ENCODE data around the gene DCAF11.

DCAF11 gene

DNA sequence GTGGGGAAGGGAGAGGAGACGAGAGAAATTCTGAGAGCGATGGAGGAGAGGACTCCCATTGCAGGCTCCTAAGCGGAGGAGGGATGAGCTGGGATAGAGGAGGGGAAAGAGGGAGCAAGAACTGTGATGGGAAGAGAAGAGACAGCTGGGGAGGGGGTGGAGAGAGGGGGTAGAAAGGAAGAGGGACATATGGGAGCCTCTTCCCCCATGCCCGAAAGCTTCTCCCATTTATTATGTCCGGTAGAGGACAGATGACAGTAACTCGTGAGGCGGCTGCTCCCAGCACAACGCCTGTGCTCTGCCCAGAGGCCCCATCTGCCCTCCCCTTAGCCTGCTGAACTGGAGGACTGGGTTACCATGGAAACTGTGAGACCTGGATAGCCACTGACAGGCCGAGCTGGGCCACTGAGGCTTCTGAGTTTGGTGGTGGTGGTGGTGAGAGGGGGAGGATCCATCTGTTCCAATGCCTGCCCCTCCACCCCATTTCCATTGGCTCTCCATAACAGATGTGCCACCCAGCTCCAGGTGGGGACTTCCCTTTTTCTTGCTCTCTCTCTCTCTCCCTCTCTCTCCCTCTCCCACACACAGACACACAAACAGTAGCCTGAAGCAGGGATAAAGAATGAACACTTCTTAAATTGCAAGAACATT is 35.0 kb upstream of the DCAF11 start:
- DNase-seq (ENCODE audit: low spot score) = peak; percentile 81

DNA sequence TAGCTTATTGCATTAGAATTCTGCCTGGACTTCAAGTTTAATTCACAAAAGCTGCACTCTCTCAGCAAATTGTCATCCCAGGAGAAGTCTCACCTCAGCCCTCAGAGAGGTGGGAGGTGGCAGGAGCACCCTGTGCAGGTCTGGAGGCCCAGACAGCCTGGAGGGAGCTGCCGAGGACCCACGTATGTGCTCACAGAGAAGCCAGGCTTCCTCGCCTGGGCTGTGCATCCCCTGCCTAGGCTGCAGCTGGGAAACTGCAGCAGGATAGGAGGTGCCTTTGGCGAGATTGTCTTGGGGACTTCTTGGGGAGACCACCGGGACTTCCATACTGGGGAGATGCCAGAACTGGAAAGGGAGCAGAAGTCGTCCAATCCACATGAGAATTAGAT is 34.4 kb upstream of the DCAF11 start:
- no peak for DNase-seq (ENCODE audit: low spot score)

GRCh38 chr14:24080888-24081738 is 33.5 kb upstream of the DCAF11 start:
- peak; percentile 72 for DNase-seq (ENCODE audit: low spot score)

DNA sequence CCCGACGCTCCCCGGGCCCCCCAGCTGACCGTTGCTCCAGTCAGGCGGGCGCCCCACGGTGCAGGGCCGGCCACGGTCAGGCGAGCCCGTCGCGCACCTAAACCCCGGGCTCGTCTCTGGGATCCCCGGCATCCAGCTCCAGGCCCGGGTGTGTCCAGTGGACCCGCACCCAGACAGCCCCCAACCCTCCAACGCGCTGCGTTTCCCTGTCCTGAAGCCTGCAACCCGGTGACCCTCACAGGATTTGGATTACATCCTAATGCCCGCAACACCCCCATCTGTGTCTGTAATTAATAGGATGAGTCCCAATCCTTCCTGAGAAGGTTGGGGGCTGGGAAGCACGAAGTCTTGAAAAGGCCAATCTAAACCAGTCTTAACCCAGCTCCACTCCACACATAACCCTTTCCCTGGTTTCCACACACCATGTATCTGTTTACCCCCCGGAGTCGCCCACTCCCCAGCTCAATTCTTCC is 32.8 kb upstream of the DCAF11 start:
- DNase-seq (ENCODE audit: low spot score) = no peak

DNA sequence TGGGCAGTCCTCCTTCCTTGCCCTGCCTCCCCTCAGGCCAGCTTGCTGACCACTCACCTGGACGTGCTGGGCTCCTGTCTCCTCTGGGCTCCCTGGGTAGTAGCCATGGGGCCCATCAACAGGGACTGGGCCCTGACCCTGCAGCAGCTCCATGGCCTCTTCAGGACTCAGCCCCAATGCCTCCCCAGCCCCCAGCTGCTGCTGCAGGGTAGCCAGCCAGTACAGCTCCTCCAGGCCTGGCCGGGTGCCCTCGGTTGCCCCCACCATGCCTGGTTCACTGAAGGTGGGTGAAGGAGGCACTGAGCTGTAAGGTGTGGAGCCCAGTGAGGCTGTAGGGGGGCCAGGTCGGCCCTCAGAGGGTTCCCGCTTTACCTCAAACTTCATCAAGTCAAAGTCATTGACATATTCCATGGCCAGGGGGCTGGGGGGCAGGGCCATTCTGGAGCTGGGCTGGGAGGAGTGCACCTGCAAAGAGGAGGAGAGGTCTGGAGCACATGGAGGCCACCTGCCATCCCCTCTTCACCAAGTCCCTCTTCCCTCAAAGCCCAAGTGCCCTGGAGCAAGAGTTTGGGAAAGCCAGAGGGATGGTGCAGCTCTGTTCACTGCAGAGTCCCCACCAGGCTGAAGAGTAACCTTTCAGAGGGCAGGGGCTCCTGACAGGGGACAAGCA is 32.0 kb upstream of the DCAF11 start:
- DNase-seq (ENCODE audit: low spot score) = no peak

- no peak for DNase-seq (ENCODE audit: low spot score)
Measured at GRCh38 chr14:24083462-24083861, 31.1 kb upstream of the DCAF11 start.

DNA sequence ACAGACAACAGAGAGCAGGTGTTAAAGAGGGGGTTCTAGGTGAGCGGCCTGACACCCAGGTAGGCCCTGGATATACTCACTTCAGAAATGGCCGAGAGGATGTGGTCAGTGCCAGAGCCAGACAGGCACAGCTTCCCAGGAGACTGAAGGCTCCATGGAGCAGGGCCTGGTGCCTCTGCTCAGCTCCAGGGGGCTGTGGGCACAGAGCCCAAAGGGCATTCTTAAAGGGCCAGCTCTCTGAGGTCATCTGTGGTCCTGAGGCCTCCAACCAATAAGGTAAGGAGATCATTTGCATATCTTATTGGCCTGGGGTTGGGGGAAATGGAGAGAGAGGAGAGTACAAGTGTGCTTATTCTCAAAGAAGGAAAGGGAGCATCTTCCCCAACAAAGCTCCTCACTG is 30.1 kb upstream of the DCAF11 start:
- DNase-seq (ENCODE audit: low spot score) = no peak

DNA sequence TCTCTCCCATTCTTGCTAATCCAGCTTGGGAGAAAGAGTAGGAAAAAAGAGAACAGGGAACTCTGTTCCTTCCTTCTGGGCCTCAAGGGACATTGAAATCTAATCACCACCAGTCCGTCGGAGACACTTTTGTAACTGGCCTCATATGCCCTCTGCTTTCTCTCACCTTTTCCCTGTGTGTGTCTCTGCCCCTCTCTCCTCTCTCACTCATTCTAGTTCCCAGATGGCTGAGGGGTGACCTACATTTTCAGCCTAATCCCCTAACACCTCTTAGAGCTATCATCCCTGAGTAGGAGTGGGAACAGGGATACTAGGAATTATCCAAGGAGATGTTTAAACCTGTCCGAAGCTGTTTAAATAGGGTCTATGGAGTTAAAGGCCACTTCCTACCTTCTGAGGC is 29.4 kb upstream of the DCAF11 start:
- no peak for DNase-seq (ENCODE audit: low spot score)

GRCh38 chr14:24086193-24086955 is 28.2 kb upstream of the DCAF11 start:
- DNase-seq (ENCODE audit: low spot score) = peak; percentile 63

GRCh38 chr14:24087004-24087403 is 27.6 kb upstream of the DCAF11 start:
- no peak for DNase-seq (ENCODE audit: low spot score)

DNA sequence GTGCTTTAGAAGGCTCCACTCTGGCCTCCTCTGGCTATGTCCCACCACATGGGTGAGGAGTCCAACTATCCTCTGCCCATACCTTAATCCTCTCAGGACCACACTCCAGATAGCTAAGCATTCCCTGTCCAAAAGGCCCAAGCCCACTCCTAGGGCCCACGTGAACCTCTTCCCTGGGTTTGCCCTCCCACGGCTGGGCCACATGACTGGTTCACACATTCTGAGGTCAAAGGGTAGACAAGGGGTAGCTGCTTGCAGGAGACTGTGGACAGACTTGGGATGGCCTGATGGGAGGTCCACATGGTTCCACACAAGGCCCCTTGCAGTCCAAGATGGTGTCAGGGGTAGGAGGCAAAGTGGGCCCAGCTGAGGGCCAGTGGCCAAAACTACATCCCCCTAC is 26.5 kb upstream of the DCAF11 start:
- no peak for DNase-seq (ENCODE audit: low spot score)

DNA sequence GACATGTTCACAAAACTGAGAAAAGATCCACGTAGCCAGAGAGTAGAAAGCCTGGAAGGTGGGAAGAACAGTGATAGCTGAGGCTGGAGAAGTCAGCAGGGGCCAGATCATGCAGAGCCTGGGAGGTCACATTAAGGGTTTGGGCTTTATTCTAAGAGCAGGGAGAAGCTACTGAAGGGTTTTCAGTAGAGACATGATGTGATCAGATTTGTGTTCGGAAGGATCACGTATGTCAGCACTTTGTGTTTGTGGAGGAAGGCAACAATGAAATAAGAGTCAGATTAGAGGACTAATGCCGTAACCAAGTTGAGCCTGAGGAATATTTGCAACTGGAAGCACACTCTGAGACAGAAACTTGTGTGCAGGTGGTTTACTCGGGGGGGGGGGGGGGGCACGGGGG is 24.7 kb upstream of the DCAF11 start:
- no peak for DNase-seq (ENCODE audit: low spot score)

- no peak for DNase-seq (ENCODE audit: low spot score)
Measured at GRCh38 chr14:24092110-24092504, 22.5 kb upstream of the DCAF11 start.

DNA sequence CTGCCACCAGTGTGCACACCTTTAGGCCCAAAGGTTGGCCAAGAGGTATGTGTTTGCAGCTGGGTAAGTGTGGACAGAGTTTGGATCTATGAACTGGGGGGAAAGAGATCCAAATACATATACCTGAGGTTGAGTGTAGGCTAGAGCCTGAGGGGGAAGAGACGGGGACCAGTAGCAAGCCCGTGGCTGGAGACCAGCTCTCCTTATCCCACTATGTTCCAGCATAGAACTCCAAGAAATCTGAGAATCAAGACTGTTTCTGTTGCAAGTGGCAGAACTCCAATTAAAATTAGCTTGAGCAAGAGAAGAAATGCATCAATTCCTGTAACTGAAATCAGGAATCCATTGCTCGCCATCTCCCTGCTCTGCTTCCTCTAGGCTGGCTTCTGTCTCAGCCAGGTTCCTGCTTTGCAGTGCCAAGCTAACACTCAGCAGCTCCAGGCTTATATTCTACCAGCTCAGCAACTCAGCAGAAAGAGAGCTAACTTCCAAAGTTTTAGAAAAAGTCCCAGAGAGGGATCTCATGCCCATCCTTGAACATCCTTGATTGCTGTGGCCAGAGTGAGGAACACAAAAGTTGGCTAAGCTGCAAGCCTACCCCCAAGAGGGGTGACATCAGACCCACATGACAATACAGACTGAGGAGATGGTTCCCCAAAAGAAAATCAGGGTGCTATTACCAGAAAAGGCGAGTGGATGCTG is 21.9 kb upstream of the DCAF11 start:
- DNase-seq (ENCODE audit: low spot score) = no peak

DNA sequence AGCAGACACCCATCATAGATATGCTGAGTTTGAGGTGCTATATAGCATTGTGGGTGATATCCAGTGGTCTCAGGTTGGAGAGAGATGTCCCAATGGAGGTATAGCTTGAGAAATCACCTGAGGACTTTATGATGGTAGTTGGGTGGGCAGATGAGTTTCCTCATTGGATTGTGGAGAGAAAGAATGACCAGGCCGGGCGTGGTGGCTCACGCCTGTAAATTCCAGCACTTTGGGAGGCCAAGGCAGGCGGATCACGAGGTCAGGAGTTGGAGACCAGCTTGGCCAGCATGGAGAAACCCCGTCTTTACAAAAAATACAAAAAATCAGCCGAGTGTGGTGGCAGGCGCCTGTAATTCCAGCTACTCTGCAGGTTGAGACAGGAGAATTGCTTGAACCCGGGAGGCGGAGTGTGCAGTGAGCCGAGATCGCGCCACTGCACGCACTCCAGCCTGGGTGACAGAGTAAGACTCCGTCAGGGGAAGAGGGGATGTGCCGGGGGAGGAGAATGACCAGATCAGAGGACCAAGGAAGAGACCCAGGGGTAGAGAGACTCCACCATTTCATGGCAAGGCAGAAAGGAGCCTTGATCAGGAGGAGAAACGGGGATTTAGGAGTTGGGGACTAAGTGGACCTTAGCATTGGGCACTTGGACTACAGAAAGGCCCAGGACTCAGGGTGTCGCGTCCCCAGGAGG is 21.2 kb upstream of the DCAF11 start:
- no peak for DNase-seq (ENCODE audit: low spot score)

GRCh38 chr14:24093901-24094840 is 20.4 kb upstream of the DCAF11 start, which contains the start of gene PCK2:
PCK2 (plus strand) TSS chr14:24094311; CDS start chr14:24094406, 95 bp downstream.
- peak; percentile 92 for DNase-seq (ENCODE audit: low spot score)

GRCh38 chr14:24094841-24095270 is 19.7 kb upstream of the DCAF11 start:
- DNase-seq (ENCODE audit: low spot score) = peak; percentile 58

DNA sequence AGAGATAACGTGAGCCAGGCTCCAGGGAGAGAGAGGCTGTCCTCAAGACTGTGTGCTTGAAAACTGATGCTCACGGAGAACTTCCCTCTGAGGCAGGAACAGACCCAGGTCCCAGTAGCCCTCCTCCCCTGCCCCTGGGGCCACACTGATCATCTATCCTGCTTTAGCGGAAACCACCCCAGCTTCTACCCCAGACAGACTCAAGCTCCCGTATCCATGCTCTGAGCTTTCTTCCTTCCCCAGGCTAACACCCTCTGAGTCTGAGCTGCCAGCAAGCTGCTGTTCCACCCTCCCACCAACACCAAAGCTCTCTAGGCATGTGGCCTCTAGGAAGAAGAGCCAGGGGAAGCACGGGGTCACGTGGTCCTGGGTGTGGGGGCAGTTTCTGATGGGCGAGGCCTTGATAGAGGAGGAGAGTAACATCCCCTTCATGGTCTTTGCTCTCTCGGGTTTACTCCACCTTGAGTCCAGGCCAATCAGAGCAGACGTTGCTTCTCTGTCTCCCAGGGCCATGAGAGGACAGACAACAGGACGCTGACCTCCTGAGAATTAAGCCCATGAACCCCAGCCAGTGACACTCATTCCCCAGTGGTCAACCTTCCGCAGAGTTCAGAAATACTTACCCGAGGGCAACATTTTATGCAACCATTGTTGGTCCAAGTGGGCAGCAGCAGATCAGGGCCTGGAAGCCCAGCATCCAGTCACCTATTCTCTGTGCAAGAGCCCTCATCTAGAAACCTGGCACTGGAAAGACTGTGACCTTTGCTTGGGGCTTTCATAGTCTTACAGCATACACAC is 19.1 kb upstream of the DCAF11 start:
- peak; percentile 79 for DNase-seq (ENCODE audit: low spot score)
